Activated CD4-positive, CD25-positive, alpha-beta regulatory T cell treated with anti-CD3 and anti-CD28 coated beads, Interleukin-2, amount 50 U/mL, for 16 hours (primary cell): ENCODE results near the gene PSG1.
"Not testable (repeated sequence)": the region's sequence is repeated elsewhere in the genome, so short reads cannot be mapped to it uniquely, and the experiment has no call there.

Experiments used
- DNase-seq: peaks from one replicate; pipeline ENCODE4 v3.0.0-alpha.2; 2020; ENCODE audit warnings: low read depth, low spot score

The PSG1 gene

DNA sequence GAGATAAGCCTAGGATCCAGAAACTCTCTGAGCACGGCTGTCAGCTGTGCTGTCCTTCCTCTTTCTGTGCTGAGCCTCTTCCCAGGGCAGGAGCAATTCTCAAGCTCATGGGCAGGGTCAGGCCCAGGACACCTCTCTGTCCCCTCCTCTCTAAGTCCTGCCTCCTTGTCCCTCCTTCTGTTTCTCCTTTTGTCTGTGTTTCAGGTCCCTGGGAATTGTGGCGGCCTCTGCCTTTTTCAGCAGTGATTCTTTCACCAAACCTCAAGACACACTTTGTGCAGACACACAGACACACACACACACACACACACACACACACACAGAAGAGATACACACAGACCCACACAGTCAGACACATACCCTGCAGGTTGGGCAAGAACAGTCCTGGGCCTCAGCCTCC is at the start of gene PSG1:
PSG1 (minus strand) TSS at position 101 of the 400 bp plus-strand sequence. CDS start 132 bp downstream, outside the sequence.
- no peak for DNase-seq

DNA sequence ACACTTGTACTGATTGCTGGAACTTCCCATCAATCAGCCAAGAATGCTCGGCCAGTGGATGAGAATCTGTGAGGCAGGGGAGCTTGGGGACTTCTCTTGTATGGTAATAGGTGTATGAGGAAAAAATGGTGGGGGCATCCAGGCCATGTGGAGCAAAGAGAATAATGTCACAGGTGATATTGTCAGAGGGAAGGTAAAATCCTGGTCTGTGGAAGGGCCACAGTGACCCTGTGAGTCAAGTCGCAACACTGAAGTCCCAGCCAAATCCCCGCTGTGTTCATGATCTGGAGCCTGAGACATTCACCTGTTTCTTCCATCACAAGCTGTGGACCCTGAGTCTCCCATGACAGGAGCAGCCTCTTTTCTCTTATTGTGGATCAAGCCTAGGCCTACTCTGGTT is 49.4 kb upstream of the PSG1 start:
- DNase-seq = no peak

DNA sequence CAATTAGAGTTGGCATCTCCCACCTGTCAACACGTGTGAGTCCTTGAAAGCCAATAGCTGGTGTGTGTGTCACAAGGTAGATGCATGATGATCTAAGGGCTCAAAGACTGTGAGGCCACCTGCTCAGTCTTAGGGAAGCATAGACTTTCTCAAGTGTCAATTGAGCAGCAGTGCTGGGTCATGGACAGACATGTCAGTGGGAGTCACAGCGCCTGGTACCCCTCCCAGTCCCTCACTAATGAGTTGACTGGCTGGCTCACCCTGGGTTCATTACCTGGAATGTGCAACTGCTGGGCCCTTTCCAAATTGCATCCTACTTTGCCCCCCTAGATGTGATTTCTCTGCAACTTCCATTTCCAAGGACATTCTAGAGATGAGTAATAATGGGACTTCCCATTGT is 47.3 kb upstream of the PSG1 start:
- DNase-seq = no peak

DNA sequence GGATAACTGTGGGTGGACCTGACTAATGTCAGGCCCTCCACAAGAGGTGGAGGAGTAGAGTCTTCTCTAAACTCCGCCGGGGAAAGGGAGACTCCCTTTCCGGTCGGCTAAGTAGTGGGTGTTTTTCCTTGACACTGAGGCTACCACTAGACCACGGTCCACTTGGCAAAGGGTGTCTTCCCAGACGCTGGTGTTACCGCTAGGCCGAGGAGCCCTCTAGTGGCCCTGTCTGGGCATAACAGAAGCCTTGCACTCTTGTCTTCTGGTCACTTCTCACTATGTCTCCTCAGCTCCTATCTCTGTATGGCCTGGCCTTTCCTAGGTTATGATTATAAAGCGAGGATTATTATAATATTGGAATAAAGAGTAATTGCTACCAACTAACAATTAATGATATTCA is 43.6 kb upstream of the PSG1 start:
- DNase-seq = not testable (repeated sequence)

DNA sequence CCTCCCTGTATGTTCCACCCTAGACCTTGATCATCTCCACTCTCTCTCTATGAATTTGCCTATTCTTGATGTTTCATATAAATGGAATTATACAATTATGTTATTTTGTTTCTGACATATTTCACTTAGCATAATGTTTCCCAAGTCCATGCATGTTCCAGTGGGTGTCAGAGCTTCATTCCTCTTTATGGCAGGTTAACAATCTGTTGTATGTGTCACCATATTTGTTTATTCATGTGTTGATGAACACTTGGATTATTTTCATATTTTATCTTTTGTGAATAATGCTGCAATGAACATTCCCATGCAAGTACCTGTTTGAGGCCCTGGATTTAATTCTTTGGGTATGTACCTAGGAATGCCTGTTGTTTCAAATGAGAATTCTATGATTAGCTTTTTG is 41.5 kb upstream of the PSG1 start:
- not testable (repeated sequence) for DNase-seq

DNA sequence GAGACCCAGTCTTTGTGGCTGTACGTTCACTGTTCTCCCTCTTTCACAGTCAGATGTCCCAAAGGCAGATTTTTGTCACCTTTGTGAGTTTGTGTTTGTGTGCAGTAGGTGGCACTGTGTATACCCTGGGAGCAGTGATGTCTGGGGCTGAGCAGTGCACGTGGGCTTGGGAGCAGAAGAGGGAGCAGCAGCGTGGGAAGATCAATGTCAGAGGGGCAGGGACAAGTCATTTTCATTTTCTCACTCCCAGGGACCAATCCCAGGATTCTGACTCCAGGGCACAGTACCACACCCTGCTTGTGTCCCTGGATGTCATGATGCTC is 40.2 kb upstream of the PSG1 start:
- no peak for DNase-seq

DNA sequence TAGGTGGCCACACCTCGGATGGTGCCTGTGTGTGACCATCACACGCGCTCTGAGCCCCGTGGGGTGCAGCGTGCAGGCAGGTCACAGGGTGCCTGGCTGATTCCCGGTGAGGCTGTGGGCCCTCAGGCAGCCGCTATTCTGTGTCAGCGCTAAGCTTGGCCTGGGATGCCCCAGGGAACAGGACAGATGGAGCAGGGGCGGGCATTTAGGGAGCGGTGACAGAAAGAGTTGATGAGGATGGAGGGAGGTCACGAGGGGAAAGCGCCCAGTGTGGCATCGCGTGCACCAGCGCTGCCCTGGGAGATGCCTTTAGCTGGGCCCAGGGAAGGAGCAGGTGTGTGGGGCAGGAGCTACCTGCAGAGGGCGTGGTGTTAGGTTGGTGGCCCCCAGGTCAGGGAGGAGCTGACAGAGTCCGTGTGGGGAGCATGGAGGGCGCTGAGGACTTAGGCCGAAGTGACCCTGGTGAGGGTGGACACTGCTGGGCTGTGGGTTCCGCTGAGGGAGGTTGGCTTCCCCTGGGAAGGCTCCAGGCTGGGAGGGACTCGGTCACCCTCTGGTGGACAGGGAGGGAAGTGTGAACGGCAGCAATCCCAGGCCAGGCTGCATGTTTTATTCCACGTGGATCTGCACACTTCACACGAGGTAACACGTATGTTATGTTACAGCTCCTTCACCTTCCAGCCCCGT is 39.7 kb upstream of the PSG1 start:
- DNase-seq = not testable (repeated sequence)

DNA sequence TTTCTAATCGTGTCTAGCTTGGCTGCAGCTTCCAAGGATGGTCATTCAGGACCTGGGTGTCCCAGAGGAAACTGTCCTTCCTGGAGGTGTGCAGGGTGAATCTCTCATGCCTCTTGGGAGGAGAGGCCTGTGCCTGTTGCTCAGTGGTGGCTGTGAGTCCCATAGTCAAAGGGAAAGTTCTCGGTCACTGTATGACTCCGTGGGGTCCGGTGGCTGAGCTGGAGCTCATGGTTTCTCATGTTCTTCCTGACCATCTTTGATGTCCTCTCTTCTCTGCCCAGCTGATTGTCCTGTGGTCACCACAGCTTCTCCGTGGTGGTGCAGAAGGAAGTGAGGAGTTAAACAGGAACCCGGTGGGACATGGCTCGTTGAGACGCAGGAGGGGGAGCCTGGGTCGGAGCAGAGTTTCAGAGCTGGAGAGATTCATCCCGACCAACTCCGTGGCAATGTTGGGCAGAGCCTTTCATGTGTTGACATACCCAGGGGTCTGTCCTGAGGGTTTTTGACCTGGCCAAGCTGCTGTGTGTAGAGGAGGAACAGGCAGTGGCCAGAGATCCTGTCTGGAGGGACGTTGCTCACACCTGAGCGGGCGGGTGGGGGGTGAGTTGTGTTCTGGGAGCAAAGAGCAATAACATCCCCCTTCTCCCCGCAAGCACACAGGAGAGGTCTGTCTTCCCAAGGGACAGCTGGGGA is 39.0 kb upstream of the PSG1 start:
- not testable (repeated sequence) for DNase-seq

DNA sequence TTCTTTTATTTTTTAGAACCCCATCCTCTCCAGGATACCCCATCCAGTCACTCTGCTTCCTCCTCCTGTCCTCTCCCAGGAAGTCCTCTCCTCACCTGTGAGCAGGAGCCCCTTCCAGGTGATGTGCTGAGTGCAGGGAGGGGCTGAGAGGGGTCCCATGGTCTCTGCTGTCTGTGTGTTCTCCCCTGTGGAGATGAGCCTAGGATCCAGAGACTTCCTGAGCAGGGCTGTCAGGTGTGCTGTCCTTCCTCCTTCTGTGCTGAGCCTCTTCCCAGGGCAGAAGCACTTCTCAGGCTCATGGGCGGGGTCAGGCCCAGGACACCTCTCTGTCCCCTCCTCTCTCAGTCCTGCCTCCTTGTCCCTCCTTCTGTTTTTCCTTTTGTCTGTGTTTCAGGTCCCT is 38.1 kb upstream of the PSG1 start, which contains the start of gene PSG6:
PSG6 (minus strand) TSS at position 261 of the 400 bp plus-strand sequence; CDS start at position 159, 102 bp downstream.
- not testable (repeated sequence) for DNase-seq

DNA sequence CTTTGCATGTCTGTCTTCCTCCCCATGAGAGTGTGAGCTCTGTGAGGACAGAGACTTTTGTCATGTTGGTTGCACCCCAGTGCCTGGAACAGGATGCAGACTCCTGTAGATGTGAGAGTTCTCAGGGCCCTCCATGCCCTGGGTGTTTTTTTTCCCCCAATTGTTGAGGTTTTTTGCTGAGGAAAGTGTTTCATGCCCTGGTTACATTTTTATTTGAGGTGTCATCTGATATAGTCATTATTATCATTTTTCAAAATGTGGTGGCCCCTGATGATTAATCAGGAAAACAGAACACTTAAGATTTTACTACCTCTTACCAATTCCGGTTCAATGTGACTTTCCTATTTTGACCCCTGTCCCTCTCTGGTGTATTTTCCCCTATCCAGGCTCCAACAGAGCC is 37.4 kb upstream of the PSG1 start:
- DNase-seq = not testable (repeated sequence)

DNA sequence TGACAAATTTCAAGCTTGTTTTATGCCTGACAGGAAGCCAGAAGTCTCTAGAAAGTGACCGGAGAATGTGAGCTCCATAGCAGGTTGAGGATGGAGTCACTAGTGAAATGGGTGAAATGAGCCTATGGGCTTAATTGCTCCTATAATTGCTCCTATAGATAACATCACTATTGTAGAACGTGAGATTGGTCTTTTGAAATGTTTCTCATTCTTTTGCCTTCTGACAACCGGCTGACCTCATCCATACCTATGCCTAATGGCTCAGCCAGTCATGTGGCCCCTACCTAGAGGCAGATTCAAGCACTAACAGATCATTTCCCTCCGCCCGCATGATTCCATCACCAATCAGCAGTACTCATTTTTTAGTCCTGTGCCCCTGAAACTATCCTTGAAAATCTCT is 34.0 kb upstream of the PSG1 start:
- not testable (repeated sequence) for DNase-seq

DNA sequence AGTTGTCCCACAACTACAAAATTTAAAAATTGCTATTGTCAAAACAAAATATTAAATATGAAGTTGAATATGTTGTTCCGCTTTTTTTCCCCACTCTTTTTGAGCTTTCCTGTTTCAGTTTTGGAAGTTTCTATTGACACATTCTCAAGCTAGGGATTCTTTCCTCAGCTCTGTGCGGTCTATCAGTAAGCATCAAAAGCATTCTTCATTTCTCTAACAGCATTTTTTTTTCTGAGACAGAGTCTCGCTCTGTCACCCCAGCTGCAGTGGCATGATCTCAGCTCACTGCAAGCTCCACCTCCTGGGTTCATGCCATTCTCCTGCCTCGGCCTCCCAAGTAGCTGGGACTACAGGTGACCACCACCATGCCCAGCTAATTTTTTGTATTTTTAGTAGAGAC is 33.4 kb upstream of the PSG1 start:
- DNase-seq = not testable (repeated sequence)

DNA sequence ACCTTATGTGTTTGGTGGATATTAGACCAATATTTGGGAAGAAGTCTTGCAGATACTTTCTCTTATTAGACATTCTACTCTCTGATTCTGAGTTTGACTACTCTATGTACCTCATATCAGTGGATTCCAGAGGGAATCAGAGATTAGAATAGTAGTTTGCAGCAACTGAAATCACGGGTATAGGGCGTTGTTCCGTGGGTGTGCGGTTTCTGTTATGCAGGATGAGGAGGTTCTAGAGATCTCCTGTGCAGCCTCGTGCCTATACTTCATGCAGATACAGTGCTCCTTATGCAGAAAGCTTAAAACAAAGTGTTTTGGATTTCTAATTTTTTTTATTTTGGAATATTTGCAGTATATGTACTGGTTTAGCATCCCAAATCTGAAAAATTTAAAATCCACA is 32.2 kb upstream of the PSG1 start:
- not testable (repeated sequence) for DNase-seq

DNA sequence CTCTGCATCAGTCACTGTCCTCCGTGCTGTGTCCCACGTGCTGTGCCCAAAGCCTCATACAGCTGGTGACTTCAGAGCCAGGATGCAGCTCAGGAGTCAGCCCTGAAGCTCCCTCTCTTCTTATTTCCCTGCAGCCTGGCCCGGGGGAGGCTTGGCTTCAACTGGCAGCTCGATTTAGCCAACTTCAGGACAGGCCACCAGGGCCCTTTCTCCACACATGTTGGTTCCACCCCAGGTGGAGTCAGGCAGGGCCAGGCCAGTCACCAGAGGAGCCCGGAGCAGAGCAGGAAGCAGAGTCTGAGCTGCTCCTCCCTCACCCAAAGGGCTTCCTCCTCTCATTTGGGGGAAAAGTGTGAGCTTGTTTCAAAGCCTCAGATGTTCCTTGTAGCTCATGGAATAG is 26.6 kb upstream of the PSG1 start:
- DNase-seq = not testable (repeated sequence)

DNA sequence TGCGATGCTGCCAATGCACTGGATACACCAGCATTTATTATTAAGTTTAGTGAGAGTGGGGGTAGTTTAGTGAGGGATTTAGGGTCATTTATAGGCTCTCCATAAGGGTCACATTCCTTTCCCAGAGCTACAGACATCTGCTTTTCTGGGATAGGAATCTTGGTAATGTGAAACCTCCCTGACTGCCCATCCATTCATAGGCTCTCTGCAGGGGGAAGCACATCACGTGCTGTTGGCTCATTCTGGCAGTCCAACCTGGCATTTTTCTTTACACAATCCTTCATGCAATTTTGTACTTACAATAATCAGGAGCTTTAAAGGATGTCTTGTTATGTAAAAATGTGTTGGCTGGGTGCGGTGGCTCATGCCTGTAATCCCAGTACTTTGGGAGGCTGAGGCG is 21.0 kb upstream of the PSG1 start:
- not testable (repeated sequence) for DNase-seq

DNA sequence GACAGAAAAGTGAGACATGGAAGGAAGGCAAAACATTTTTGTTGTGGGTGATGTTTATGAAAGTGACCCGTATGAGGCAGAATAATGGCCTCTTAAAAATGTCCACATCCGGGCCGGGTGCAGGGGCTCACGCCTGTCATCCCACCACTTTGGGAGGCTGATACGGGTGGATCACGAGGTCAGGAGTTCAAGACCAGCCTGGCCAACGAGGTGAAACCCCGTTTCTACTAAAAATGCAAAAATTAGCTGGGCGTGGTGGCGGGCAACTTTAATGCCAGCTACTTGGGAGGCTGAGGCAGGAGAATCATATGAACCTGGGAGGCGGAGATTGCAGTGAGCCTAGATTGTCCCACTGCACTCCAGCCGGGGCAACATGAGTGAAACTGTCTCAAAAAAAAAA is 20.2 kb upstream of the PSG1 start:
- DNase-seq = not testable (repeated sequence)

DNA sequence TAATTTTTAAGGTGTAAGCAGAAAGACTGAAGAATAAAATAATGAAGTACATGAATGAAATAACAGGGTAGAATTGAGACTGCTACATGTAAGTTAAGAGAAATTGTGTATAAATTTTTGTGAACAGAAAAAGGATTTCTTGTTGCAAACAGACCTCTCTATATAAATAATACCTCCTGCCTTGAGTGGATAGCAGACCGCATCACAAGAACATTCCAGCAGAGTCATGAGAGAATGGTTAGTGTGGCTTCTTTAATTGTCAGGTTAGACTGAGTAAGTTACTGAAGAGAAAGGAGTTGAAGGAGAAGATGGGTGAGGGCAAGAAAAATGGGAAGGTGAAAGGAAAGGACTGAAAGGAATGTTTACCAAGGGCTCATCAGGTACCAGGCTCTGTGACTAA is 19.6 kb upstream of the PSG1 start:
- not testable (repeated sequence) for DNase-seq

DNA sequence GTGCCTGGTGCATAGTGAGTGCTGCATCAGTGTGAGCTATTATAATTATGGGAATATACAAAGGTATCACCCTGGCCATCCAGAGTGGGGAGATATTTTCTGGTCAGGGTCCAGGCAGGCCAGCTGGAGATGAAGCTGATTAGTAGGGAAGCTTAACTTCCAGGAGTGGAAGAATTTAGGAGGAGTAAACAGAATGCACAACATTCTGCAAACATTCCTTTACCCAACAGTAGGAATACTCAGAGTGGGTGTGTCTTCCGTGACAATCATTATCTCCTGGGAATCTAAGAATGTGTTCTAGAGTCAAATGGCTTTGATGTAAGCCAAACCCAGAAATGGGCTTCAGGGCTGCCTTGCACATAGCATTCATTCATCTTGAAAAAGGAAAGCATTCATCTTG is 19.1 kb upstream of the PSG1 start:
- not testable (repeated sequence) for DNase-seq

DNA sequence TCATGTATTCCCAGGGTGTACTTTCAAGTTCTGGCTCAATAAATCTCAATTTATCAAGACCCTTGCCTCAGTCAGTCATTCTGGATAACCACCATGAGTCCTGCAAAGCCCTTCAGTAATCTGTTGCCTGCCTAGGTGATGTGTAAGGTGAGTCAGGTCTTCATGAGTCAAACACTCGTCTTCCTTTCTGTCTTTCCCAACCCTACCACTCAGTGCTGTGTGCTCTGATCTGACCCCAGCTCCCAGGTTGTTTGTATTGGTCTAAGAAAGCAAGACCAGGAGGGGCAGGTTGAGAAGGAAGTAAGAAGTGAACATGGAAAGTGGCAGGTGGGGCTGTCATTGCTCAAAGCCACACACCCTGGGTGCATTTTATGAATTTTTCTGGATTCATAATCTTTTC is 18.2 kb upstream of the PSG1 start:
- DNase-seq = not testable (repeated sequence)

DNA sequence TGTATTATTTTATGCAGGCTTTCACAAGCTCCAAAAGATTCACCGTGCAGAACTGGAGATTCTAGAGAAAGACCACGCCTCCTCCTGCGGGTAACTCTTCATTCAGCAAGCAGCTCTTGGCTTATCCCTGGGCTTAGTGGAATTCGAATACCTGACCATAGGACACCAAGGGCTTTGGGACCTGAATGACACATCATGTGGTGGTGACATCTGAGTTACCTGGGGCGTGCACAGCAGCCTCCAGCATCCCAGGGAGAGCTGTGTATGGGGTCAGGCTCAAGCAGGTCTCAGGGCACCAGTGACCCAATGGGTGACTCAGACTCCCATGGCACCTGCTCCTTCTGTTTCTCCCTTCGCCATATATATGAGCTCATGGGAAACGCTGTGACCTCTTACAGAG is 10.9 kb upstream of the PSG1 start:
- not testable (repeated sequence) for DNase-seq

DNA sequence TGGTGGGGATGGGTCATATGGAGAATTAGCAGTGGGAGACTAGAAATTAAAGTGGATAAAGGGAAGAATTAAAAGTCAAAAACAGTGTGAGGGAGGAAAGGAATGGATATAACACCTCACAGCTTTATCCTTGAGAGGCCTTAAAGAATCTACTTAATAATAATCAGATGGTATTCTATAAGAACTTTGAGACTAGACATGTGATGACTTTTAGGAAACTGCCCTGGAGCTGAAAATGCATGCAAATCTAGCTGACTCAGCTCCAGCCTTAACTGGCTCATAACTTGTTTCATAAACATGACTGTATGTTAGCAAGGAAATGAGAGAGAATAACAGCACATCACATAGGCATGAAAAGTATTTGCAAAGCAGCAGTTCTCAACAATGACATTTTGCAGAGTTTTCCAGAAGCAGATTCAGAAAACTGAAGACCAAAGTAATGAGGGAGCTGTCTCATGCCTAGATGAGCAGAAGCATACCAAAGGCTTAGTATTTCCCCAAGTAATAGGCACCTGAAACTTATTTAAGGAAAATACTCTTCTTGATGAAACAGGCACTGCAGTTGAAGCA is 8.4 kb upstream of the PSG1 start:
- not testable (repeated sequence) for DNase-seq

DNA sequence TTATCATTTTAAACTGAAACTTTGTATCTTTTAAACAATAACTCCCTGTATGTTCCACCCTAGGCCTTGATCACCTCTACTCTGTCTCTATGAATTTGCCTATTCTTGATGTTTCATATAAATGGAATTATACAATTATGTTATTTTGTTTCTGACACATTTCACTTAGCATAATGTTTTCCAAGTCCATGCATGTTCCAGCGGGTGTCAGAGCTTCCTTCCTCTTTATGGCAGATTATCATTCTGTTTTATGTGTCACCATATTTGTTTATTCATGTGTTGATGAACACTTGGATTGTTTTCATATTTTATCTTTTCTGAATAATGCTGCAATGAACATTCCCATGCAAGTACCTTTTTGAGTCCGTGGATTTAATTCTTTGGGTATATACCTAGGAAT is 3.2 kb upstream of the PSG1 start:
- not testable (repeated sequence) for DNase-seq

DNA sequence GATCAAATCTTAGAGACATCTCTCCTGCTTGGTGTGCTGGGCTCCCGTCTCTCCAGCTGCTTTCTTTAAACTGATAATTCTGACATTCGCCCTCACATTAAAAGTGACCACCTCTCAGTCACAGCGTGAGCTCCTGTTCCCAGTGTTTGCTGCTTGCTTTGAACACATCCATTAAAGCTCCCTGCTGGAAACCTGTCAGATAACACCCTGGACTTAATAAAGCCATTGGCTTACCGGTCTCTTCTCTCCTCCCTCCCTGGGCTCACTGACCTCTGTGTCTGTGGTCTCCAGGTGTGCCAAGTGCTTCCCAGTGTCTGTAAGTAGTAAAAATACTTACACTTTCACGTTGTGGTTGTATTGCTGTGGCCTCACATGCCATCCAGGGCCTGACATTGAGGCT is 2.5 kb upstream of the PSG1 start:
- not testable (repeated sequence) for DNase-seq
